GM12872 (cell line): Measurements from ENCODE around the gene ANKRD33B.
A peak's percentile ranks its signal among the peaks of the same experiment; 100 is the strongest.

Source experiments
- CTCF ChIP-seq: IDR thresholded peaks from 3 replicates; pipeline ENCODE4 v1.5.1; 2011; ENCODE audit warnings: low read depth, mild to moderate bottlenecking, low read length, moderate library complexity; ENCODE audit not compliant: insufficient read depth

ANKRD33B gene

GRCh38 chr5:10675177-10675700 is 111.4 kb downstream of the ANKRD33B start:
- no peak for TF ChIP-seq CTCF

- no peak for TF ChIP-seq CTCF
Observed at GRCh38 chr5:10676224-10676623, 112.4 kb downstream of the ANKRD33B start.

DNA sequence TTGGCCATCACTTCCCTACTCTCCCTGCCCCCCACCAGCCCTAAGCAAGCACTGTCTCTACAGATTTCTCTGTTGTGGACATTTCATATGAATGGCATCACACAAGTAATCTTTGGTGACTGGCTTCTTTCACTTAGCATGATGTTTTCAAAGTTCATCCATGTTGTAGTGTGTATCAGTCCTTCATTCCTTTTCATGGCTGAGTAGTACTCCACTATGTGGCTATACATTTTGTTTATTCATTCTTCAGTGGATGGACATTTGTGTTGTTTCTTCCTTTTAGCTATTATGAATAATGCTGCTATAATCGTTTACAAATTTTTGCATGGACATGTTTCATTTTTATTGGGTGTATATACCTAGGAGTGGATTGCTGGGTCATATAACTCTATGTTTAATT is 113.1 kb downstream of the ANKRD33B start:
- no peak for TF ChIP-seq CTCF

- no peak for TF ChIP-seq CTCF
Observed at GRCh38 chr5:10677533-10677932, 113.7 kb downstream of the ANKRD33B start.

GRCh38 chr5:10678244-10678643 is 114.4 kb downstream of the ANKRD33B start:
- no peak for TF ChIP-seq CTCF

DNA sequence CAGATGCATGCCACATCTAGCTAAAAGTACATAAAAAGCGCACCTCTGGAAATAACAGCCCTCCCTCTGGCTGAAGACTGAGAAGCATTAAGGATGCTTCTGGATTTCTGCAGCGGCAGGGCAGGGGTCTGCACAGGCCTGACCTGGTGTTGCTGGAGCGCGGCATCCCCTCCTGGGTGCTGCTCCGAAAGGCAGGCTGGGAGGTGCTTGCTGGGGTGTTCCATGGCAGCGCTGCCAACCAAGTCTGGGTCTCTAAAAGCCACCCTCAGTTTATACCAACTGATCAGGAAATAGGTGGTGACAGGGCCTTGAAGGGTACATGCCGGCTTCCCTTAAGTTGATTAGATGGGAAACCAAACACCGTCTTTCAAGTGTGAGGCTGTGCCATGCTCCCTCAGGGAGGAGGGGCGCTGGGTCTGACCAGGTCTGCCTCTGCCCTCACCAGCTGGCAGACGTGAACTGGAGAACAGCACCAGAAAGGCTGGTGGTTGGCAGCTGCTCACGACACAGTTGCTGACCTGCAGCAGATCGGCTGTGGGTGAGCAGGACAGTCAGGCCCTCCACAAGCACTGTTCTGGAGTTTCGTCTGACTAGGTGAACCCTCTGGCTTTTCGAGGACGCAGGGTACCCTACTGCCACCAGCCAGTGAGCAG is 115.6 kb downstream of the ANKRD33B start:
- no peak for TF ChIP-seq CTCF

- TF ChIP-seq CTCF: 0 out of 3 replicates have a peak, but pooled peaks have one; percentile 26
Observed at GRCh38 chr5:10680876-10681481, 117.1 kb downstream of the ANKRD33B start.
